NCI-H1105 (cell line): Measurements from ENCODE around the gene CCM2.
"Not testable (repeated sequence)": the region's sequence is repeated elsewhere in the genome, so short reads cannot be mapped to it uniquely, and the experiment has no call there.

Experiments
- DNase-seq: peaks from one replicate; lab custom pipeline; 2025; lab: John Stamatoyannopoulos, UW

CCM2 gene

GRCh38 chr7:45103958-45104843 lies 104.2 kb downstream of the CCM2 start:
- no peak for DNase-seq

- no peak for DNase-seq
These were observed 105.0 kb downstream of the CCM2 start for GRCh38 chr7:45104844-45105587.

- DNase-seq: no peak
These were observed 105.7 kb downstream of the CCM2 start for GRCh38 chr7:45105588-45106188.

GRCh38 chr7:45106820-45107219 lies 106.8 kb downstream of the CCM2 start:
- no peak for DNase-seq

- no peak for DNase-seq
These were observed 107.4 kb downstream of the CCM2 start for GRCh38 chr7:45107356-45107755.

GRCh38 chr7:45108863-45109262 lies 108.9 kb downstream of the CCM2 start:
- no peak for DNase-seq

GRCh38 chr7:45111298-45112223 lies 111.6 kb downstream of the CCM2 start, which contains the start of gene TBRG4:
Gene TBRG4 (minus strand): TSS chr7:45111697. CDS start chr7:45109237, 2,460 bp downstream.
- DNase-seq: peak; percentile 94

GRCh38 chr7:45112648-45113047 lies 112.6 kb downstream of the CCM2 start:
- no peak for DNase-seq

- DNase-seq: not testable (repeated sequence)
These were observed 114.3 kb downstream of the CCM2 start for GRCh38 chr7:45114257-45114656.

- no peak for DNase-seq
These were observed 114.9 kb downstream of the CCM2 start for GRCh38 chr7:45114926-45115325.

GRCh38 chr7:45116048-45116447 lies 116.0 kb downstream of the CCM2 start:
- DNase-seq: no peak

GRCh38 chr7:45117582-45117981 lies 117.6 kb downstream of the CCM2 start:
- DNase-seq: no peak

- DNase-seq: no peak
These were observed 118.3 kb downstream of the CCM2 start for GRCh38 chr7:45118292-45118691.

GRCh38 chr7:45118889-45119331 lies 118.9 kb downstream of the CCM2 start:
- DNase-seq: no peak

- DNase-seq: no peak
These were observed 119.5 kb downstream of the CCM2 start for GRCh38 chr7:45119550-45119949.

GRCh38 chr7:45122975-45123860 lies 123.2 kb downstream of the CCM2 start:
- no peak for DNase-seq

GRCh38 chr7:45123913-45124710 lies 124.1 kb downstream of the CCM2 start:
- DNase-seq: no peak

- no peak for DNase-seq
These were observed 125.3 kb downstream of the CCM2 start for GRCh38 chr7:45125193-45125904.
